ENCODE results near the gene PPARG. TPM values are rescaled to one million over a fixed set of nuclear protein-coding genes. Genes with fewer than 3 reads are reported as not detected.

Gene PPARG
- total and polyA plus RNA-seq, 2 of the 13 experiments (the other 11 are each of a cell fraction or from before 2014, with no cell fraction given) = 13.9 to 58.3 TPM

DNA sequence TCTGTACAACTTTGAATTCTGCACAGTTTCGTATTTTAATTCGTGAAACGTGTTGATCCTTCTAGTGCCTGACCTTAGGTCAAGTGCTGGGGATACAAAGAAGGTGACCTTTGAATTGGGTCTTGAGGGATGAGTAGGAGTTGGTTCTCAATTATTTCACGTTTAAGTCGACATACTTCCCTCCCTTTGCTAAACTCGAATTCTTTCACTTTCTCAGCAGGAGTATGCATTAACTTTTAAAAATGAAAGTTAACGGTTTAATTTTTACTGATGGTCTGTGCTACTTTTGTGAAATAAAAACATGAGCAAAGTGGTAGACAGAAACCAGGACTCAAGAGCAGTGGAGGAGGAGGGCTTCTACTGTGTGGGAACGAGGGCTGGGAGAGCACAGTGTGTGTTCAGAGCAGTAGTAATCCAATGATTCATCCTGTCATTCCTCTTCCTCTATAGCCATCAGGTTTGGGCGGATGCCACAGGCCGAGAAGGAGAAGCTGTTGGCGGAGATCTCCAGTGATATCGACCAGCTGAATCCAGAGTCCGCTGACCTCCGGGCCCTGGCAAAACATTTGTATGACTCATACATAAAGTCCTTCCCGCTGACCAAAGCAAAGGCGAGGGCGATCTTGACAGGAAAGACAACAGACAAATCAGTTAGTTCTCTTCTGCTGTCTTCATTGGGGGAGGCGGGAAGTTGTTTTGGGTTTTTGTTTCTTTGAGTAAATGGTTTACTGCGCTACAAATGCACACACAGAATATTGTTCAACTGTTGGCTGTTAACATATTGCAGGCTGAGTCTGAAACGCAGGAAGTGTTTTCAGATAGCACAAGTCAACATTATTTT lies 116.8 kb downstream of the PPARG start (continued):
- TF ChIP-seq, protein P1, sequence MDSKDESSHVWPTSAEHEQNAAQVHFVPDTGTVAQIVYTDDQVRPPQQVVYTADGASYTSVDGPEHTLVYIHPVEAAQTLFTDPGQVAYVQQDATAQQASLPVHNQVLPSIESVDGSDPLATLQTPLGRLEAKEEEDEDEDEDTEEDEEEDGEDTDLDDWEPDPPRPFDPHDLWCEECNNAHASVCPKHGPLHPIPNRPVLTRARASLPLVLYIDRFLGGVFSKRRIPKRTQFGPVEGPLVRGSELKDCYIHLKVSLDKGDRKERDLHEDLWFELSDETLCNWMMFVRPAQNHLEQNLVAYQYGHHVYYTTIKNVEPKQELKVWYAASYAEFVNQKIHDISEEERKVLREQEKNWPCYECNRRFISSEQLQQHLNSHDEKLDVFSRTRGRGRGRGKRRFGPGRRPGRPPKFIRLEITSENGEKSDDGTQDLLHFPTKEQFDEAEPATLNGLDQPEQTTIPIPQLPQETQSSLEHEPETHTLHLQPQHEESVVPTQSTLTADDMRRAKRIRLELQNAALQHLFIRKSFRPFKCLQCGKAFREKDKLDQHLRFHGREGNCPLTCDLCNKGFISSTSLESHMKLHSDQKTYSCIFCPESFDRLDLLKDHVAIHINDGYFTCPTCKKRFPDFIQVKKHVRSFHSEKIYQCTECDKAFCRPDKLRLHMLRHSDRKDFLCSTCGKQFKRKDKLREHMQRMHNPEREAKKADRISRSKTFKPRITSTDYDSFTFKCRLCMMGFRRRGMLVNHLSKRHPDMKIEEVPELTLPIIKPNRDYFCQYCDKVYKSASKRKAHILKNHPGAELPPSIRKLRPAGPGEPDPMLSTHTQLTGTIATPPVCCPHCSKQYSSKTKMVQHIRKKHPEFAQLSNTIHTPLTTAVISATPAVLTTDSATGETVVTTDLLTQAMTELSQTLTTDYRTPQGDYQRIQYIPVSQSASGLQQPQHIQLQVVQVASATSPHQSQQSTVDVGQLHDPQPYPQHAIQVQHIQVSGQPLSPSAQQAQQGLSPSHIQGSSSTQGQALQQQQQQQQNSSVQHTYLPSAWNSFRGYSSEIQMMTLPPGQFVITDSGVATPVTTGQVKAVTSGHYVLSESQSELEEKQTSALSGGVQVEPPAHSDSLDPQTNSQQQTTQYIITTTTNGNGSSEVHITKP (CRISPR knock-in tag; IDR thresholded peaks at IDR 0.05; ENCODE audit: low read depth) = 0 out of 2 replicates have a peak, but pooled peaks have one; percentile 62
- TF ChIP-seq ZFP1 (CRISPR knock-in tag; IDR thresholded peaks at IDR 0.05) = peak; percentile 46; the same call in 1 of the 2 replicates
- TF ChIP-seq SALL2 (CRISPR knock-in tag; IDR thresholded peaks at IDR 0.05) = peak; percentile 62; the same call in 1 of the 2 replicates
- no peak for TF ChIP-seq ZNF777 (CRISPR knock-in tag; IDR thresholded peaks at IDR 0.05)
- TF ChIP-seq ZNF589 (CRISPR knock-in tag; conservative IDR thresholded peaks at IDR 0.05) = 0 out of 2 replicates have a peak, but pooled peaks have one; percentile 42
- no peak for TF ChIP-seq ISX (CRISPR knock-in tag; conservative IDR thresholded peaks at IDR 0.05)
- TF ChIP-seq DPF2 (CRISPR knock-in tag; IDR thresholded peaks at IDR 0.05; ENCODE audit: borderline replicate concordance, low read depth) = peak; percentile 96
- peak; percentile 11 for TF ChIP-seq AGO2 (optimal IDR thresholded peaks at IDR 0.05; ENCODE audit: low read depth, low read length)
- peak; percentile 92 for TF ChIP-seq PITX1 (CRISPR knock-in tag; IDR thresholded peaks at IDR 0.05)
- peak; percentile 95 for TF ChIP-seq ISL2 (CRISPR knock-in tag; IDR thresholded peaks at IDR 0.05)
- TF ChIP-seq ZNF883 (CRISPR knock-in tag; IDR thresholded peaks at IDR 0.05; ENCODE audit: not compliant biosample characterization) = no peak
- TF ChIP-seq GTF3A (CRISPR knock-in tag; conservative IDR thresholded peaks at IDR 0.05) = 0 out of 2 replicates have a peak, but pooled peaks have one; percentile 43
- TF ChIP-seq SOX5 (CRISPR knock-in tag; IDR thresholded peaks at IDR 0.05; ENCODE audit: borderline replicate concordance) = peak; percentile 94
- TF ChIP-seq RXRA (CRISPR knock-in tag; IDR thresholded peaks at IDR 0.05) = peak; percentile 93
- TF ChIP-seq ZSCAN21 (CRISPR knock-in tag; IDR thresholded peaks at IDR 0.05; ENCODE audit: borderline replicate concordance) = peak; percentile 86
- peak; percentile 65; the same call in 1 of the 2 replicates for TF ChIP-seq ZBTB20 (CRISPR knock-in tag; IDR thresholded peaks at IDR 0.05; ENCODE audit: borderline replicate concordance, low read depth)
- no peak for TF ChIP-seq AGO1 (IDR thresholded peaks at IDR 0.05; ENCODE audit: low read depth, low read length, poor library complexity, severe bottlenecking)
- TF ChIP-seq, protein P2, sequence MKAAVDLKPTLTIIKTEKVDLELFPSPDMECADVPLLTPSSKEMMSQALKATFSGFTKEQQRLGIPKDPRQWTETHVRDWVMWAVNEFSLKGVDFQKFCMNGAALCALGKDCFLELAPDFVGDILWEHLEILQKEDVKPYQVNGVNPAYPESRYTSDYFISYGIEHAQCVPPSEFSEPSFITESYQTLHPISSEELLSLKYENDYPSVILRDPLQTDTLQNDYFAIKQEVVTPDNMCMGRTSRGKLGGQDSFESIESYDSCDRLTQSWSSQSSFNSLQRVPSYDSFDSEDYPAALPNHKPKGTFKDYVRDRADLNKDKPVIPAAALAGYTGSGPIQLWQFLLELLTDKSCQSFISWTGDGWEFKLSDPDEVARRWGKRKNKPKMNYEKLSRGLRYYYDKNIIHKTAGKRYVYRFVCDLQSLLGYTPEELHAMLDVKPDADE (CRISPR knock-in tag; IDR thresholded peaks at IDR 0.05) = no peak
- peak; percentile 75; the same call in 1 of the 2 replicates for TF ChIP-seq ZNF431 (CRISPR knock-in tag; IDR thresholded peaks at IDR 0.05; ENCODE audit: borderline replicate concordance, low read depth)
- peak; percentile 10; the same call in 1 of the 2 replicates for TF ChIP-seq TBX3 (IDR thresholded peaks at IDR 0.05; ENCODE audit: borderline replicate concordance)
- TF ChIP-seq HDAC1 (CRISPR knock-in tag; IDR thresholded peaks at IDR 0.05) = peak; percentile 95
- TF ChIP-seq ZNF292 (CRISPR knock-in tag; IDR thresholded peaks at IDR 0.05; ENCODE audit: borderline replicate concordance, low read depth) = peak; percentile 86; the same call in 1 of the 2 replicates
- TF ChIP-seq TARDBP (CRISPR knock-in tag; IDR thresholded peaks at IDR 0.05) = peak; percentile 64
- no peak for TF ChIP-seq CBX2 (IDR thresholded peaks at IDR 0.05; ENCODE audit: low read depth, low read length)
- TF ChIP-seq CBX2 (CRISPR knock-in tag; IDR thresholded peaks at IDR 0.05; ENCODE audit: low read depth) = no peak
- TF ChIP-seq ZFP90 (CRISPR knock-in tag; IDR thresholded peaks at IDR 0.05; ENCODE audit: borderline replicate concordance) = 0 out of 2 replicates have a peak, but pooled peaks have one; percentile 58

All from HepG2 (cell line).